Liver (tissue), 9 donors: ENCODE measurements around the gene INTS15. TPM values are rescaled to one million over a fixed set of nuclear protein-coding genes. Genes with fewer than 3 reads are reported as not detected.

ENCODE experiments used
- DNase-seq: peaks from one replicate; pipeline ENCODE4 v3.0.0-alpha.2; 2017; ENCODE audit warnings: low spot score
- H3K27ac ChIP-seq, 2 donors: one replicate each; pipeline ENCODE4 v1.7.0; 2013; ENCODE audit warnings: inconsistent platforms in 2 of 2, low read length in 2 of 2, control low read depth in 1 of 2, low read depth in 1 of 2, mild to moderate bottlenecking in 1 of 2
- H3K27me3 ChIP-seq, 4 donors: one replicate each; pipeline versions ENCODE4 v1.6.1 to v1.7.0; 2013; ENCODE audit warnings: low read length in 3 of 4, inconsistent platforms in 1 of 4, mild to moderate bottlenecking in 1 of 4, moderate library complexity in 1 of 4; ENCODE audit not compliant: control insufficient read depth in 4 of 4, insufficient read depth in 4 of 4
- H3K36me3 ChIP-seq, 4 donors: one replicate each; pipeline versions ENCODE4 v1.6.1 to v1.7.0; 2013; ENCODE audit warnings: low read length in 3 of 4, mild to moderate bottlenecking in 3 of 4, low read depth in 1 of 4, moderate library complexity in 1 of 4; ENCODE audit not compliant: control insufficient read depth in 4 of 4, insufficient read depth in 3 of 4
- H3K4me1 ChIP-seq, 4 donors: one replicate each; pipeline versions ENCODE4 v1.6.1 to v1.7.0; 2013; ENCODE audit warnings: low read length in 3 of 4, mild to moderate bottlenecking in 3 of 4, moderate library complexity in 1 of 4; ENCODE audit not compliant: control insufficient read depth in 4 of 4, insufficient read depth in 4 of 4
- H3K4me3 ChIP-seq, 3 donors: one replicate each; pipeline versions ENCODE4 v1.6.1 to v1.7.0; 2013; ENCODE audit warnings: low read length in 3 of 3, control low read depth in 1 of 3, low read depth in 1 of 3, mild to moderate bottlenecking in 1 of 3
- H3K9ac ChIP-seq, 2 donors: one replicate each; pipeline ENCODE4 v1.7.0; 2013; ENCODE audit warnings: low read length in 2 of 2, mild to moderate bottlenecking in 2 of 2, moderate library complexity in 2 of 2, control low read depth in 1 of 2, low read depth in 1 of 2
- H3K9me3 ChIP-seq, 4 donors: one replicate each; pipeline versions ENCODE4 v1.6.1 to v1.7.0; 2013; ENCODE audit warnings: low read length in 3 of 4; ENCODE audit not compliant: control insufficient read depth in 4 of 4
- EGR1 ChIP-seq, 2 donors: IDR thresholded peaks; 2 replicates each; pipeline ENCODE4 v1.6.1; 2016 to 2018; ENCODE audit warnings: antibody characterized with exemption in 2 of 2, low read depth in 2 of 2
- FOXA1 ChIP-seq: IDR thresholded peaks from 2 replicates; pipeline ENCODE4 v1.6.1; 2016; ENCODE audit warnings: antibody characterized with exemption
- FOXA2 ChIP-seq: IDR thresholded peaks from 2 replicates; pipeline ENCODE4 v1.6.1; 2016; ENCODE audit warnings: antibody characterized with exemption
- GABPA ChIP-seq, 2 donors: IDR thresholded peaks in 1 of 2; conservative IDR thresholded peaks in 1 of 2; 2 replicates each; pipeline ENCODE4 v1.6.1; 2016; ENCODE audit warnings: antibody characterized with exemption in 2 of 2, mild to moderate bottlenecking in 1 of 2, moderate library complexity in 1 of 2
- HNF4A ChIP-seq, 2 donors: conservative IDR thresholded peaks; 2 replicates each; pipeline ENCODE4 v1.6.1; 2016; ENCODE audit warnings: antibody characterized with exemption in 2 of 2, mild to moderate bottlenecking in 2 of 2
- HNF4G ChIP-seq: IDR thresholded peaks from 2 replicates; pipeline ENCODE4 v1.6.1; 2016; ENCODE audit warnings: antibody characterized with exemption
- JUND ChIP-seq, 2 donors: IDR thresholded peaks; 2 replicates each; pipeline ENCODE4 v1.6.1; 2016; ENCODE audit warnings: antibody characterized with exemption in 2 of 2
- NR2F2 ChIP-seq: IDR thresholded peaks from 2 replicates; pipeline ENCODE4 v1.6.1; 2016; ENCODE audit warnings: antibody characterized with exemption
- RAD21 ChIP-seq, 2 donors: IDR thresholded peaks; 2 replicates each; pipeline ENCODE4 v1.6.1; 2016; ENCODE audit warnings: antibody characterized with exemption in 2 of 2, mild to moderate bottlenecking in 2 of 2
- RXRA ChIP-seq, 2 donors: IDR thresholded peaks; 2 replicates each; pipeline ENCODE4 v1.6.1; 2017 to 2018; ENCODE audit warnings: antibody characterized with exemption in 2 of 2, mild to moderate bottlenecking in 1 of 2
- SP1 ChIP-seq: IDR thresholded peaks from 2 replicates; pipeline ENCODE4 v1.6.1; 2018; ENCODE audit warnings: antibody characterized with exemption, mild to moderate bottlenecking
- TAF1 ChIP-seq: conservative IDR thresholded peaks from 2 replicates; pipeline ENCODE4 v1.6.1; 2016; ENCODE audit warnings: antibody characterized with exemption, mild to moderate bottlenecking
- YY1 ChIP-seq: IDR thresholded peaks from 2 replicates; pipeline ENCODE4 v1.6.1; 2016; ENCODE audit warnings: antibody characterized with exemption, mild to moderate bottlenecking
- WGBS: extraction: QIAGEN DNeasy Blood & Tissue Kit; methylation state at CpG from one replicate; pipeline ENCODE4 v1.1.7; 2013; 5-methylcytosine and 5-hydroxymethylcytosine counted together
- polyA plus RNA-seq, 2 donors: library from polyadenylated mRNA; stranded (reverse) in 1 of 2; unstranded in 1 of 2; fragments of 200-250 nt in 1 of 2; fragments of >200 nt in 1 of 2; fragmentation: Nextera tagmentation in 1 of 2; extraction: Ambion mirVana in 1 of 2; gene quantifications; one replicate each; pipeline versions ENCODE4 v1.2.1 to v1.2.3, GENCODE V29; 2013 to 2015
- total RNA-seq, 2 donors: library from RNA; depleted of rRNA; stranded (reverse); fragments of >200 nt; gene quantifications; one replicate each; pipeline ENCODE4 v1.2.3, GENCODE V29; 2014
- TF ChIP-seq, protein P1 (sequence below): IDR thresholded peaks from 2 replicates; pipeline ENCODE4 v1.6.1; 2016; ENCODE audit warnings: antibody characterized with exemption
- TF ChIP-seq, protein P2 (sequence below): IDR thresholded peaks from 2 replicates; pipeline ENCODE4 v1.6.1; 2016; ENCODE audit warnings: antibody characterized with exemption
- TF ChIP-seq, protein P3 (sequence below): fragments of 150-350 bp; IDR thresholded peaks from 2 replicates; pipeline ENCODE4 v1.5.1; 2017; ENCODE audit warnings: improper control_type of control experiment, low read depth, low read length; ENCODE audit not compliant: missing input control
- TF ChIP-seq, protein P4 (sequence below): IDR thresholded peaks from 2 replicates; pipeline ENCODE4 v1.6.1; 2016; ENCODE audit warnings: antibody characterized with exemption
- TF ChIP-seq, protein P5 (sequence below): IDR thresholded peaks from 2 replicates; pipeline ENCODE4 v1.6.1; 2016; ENCODE audit warnings: antibody characterized with exemption, mild to moderate bottlenecking
- donor health status: healthy.
- donor health status: healthy.
- donor health status: healthy.
- donor health status: healthy.
- donor health status: healthy.

INTS15 gene
- total and polyA plus RNA-seq, 4 donors: 5.2 to 10.4 (median 8.2) TPM

DNA sequence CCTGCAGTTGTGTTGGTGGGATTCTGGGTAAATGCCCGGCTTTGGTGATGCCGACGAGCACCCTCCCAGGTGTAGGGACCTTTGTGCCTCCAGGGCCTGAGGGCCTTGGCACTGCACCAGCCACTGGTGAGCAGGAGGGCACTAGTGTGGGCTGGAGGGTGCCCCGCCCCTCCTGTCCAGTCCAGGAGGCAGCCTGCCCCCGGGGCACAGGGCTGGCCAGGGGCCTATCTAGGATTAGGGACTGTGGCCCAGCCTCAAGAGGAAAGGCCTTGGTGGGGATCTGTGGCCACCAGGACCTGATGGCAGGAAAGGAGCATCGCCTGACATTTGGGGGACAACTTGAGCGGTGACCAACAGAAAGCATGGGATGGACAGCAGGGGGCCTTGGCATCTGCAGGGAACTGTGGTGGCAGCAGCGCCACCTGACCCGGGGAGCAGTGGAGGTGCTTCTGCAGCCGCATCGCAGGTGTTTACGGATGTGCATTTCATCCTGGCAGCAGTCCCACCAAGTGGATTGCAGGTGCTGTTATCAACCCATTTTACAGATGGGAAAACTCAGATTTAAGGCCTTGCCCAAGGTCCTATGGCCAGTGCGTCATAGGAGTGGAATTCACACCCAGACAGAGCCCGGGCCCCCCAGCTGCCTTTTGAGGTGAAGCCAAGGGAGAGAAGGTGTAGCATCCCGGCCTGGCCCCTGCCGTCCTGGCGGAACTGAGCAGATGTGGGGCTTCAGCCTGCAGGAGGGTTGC is 58.4 kb downstream of the INTS15 start:
- Histone ChIP-seq H3K27ac (no peak overlapping the region), H3K36me3 (peaks cover 22 to 87% (median 35%) of the 10 kb centered on the region in 4 donors), H3K9ac (no peak overlapping the region), H3K4me3 (no peak overlapping the region), H3K9me3 (peaks cover 2 to 12% (median 8%) of the 10 kb centered on the region in 4 donors), H3K27me3 (no peaks in the 10 kb centered on the region), H3K4me1 (no peaks in the 10 kb centered on the region)
- 97% methylated on average over 17 of the region's 17 CpGs for WGBS
- DNase-seq: no peak
- no peak for TF ChIP-seq EGR1 (IDR thresholded peaks at IDR 0.05; ENCODE audit: low read depth in 2 of 2)
- TF ChIP-seq SP1: no peak
- TF ChIP-seq, protein P1, sequence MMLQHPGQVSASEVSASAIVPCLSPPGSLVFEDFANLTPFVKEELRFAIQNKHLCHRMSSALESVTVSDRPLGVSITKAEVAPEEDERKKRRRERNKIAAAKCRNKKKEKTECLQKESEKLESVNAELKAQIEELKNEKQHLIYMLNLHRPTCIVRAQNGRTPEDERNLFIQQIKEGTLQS: no peak
- no peak for TF ChIP-seq HNF4A (conservative IDR thresholded peaks at IDR 0.05)
- TF ChIP-seq, protein P2, sequence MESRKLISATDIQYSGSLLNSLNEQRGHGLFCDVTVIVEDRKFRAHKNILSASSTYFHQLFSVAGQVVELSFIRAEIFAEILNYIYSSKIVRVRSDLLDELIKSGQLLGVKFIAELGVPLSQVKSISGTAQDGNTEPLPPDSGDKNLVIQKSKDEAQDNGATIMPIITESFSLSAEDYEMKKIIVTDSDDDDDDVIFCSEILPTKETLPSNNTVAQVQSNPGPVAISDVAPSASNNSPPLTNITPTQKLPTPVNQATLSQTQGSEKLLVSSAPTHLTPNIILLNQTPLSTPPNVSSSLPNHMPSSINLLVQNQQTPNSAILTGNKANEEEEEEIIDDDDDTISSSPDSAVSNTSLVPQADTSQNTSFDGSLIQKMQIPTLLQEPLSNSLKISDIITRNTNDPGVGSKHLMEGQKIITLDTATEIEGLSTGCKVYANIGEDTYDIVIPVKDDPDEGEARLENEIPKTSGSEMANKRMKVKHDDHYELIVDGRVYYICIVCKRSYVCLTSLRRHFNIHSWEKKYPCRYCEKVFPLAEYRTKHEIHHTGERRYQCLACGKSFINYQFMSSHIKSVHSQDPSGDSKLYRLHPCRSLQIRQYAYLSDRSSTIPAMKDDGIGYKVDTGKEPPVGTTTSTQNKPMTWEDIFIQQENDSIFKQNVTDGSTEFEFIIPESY: no peak
- TF ChIP-seq, protein P3, sequence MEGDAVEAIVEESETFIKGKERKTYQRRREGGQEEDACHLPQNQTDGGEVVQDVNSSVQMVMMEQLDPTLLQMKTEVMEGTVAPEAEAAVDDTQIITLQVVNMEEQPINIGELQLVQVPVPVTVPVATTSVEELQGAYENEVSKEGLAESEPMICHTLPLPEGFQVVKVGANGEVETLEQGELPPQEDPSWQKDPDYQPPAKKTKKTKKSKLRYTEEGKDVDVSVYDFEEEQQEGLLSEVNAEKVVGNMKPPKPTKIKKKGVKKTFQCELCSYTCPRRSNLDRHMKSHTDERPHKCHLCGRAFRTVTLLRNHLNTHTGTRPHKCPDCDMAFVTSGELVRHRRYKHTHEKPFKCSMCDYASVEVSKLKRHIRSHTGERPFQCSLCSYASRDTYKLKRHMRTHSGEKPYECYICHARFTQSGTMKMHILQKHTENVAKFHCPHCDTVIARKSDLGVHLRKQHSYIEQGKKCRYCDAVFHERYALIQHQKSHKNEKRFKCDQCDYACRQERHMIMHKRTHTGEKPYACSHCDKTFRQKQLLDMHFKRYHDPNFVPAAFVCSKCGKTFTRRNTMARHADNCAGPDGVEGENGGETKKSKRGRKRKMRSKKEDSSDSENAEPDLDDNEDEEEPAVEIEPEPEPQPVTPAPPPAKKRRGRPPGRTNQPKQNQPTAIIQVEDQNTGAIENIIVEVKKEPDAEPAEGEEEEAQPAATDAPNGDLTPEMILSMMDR: no peak

DNA sequence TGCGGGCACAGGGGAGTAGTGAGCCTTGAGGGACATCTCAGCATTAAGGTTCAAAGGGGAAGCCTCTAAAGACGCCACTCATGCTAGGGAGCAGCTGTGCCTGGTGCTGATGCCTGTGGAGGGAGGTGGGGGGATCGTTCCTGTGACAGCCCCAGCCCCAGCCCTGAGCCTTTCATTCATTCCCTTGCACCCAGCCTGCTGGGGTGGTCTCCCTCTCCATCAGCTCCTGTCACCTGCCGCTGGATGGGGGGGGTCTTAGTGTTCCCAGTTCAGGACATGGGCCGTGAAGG is 58.9 kb downstream of the INTS15 start:
- no peak for TF ChIP-seq SP1
- no peak for TF ChIP-seq NR2F2
- no peak for TF ChIP-seq RAD21 (IDR thresholded peaks at IDR 0.05)
- TF ChIP-seq EGR1 (IDR thresholded peaks at IDR 0.05; ENCODE audit: low read depth in 2 of 2): no peak
- TF ChIP-seq, protein P3: no peak
- TF ChIP-seq RXRA (IDR thresholded peaks at IDR 0.05): no peak
- TF ChIP-seq, protein P2: no peak
- TF ChIP-seq, protein P4, sequence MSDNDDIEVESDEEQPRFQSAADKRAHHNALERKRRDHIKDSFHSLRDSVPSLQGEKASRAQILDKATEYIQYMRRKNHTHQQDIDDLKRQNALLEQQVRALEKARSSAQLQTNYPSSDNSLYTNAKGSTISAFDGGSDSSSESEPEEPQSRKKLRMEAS: no peak
- TF ChIP-seq, protein P5, sequence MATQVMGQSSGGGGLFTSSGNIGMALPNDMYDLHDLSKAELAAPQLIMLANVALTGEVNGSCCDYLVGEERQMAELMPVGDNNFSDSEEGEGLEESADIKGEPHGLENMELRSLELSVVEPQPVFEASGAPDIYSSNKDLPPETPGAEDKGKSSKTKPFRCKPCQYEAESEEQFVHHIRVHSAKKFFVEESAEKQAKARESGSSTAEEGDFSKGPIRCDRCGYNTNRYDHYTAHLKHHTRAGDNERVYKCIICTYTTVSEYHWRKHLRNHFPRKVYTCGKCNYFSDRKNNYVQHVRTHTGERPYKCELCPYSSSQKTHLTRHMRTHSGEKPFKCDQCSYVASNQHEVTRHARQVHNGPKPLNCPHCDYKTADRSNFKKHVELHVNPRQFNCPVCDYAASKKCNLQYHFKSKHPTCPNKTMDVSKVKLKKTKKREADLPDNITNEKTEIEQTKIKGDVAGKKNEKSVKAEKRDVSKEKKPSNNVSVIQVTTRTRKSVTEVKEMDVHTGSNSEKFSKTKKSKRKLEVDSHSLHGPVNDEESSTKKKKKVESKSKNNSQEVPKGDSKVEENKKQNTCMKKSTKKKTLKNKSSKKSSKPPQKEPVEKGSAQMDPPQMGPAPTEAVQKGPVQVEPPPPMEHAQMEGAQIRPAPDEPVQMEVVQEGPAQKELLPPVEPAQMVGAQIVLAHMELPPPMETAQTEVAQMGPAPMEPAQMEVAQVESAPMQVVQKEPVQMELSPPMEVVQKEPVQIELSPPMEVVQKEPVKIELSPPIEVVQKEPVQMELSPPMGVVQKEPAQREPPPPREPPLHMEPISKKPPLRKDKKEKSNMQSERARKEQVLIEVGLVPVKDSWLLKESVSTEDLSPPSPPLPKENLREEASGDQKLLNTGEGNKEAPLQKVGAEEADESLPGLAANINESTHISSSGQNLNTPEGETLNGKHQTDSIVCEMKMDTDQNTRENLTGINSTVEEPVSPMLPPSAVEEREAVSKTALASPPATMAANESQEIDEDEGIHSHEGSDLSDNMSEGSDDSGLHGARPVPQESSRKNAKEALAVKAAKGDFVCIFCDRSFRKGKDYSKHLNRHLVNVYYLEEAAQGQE: no peak
- no peak for TF ChIP-seq FOXA2
- no peak for TF ChIP-seq FOXA1
- no peak for TF ChIP-seq JUND (IDR thresholded peaks at IDR 0.05)
- no peak for TF ChIP-seq TAF1
- TF ChIP-seq YY1: no peak
- no peak for TF ChIP-seq GABPA (IDR thresholded peaks at IDR 0.05 in 1 of 2, conservative IDR thresholded peaks at IDR 0.05 in 1 of 2)
- no peak for TF ChIP-seq HNF4A (conservative IDR thresholded peaks at IDR 0.05)
- TF ChIP-seq, protein P1: no peak
- TF ChIP-seq HNF4G: no peak
- no peaks in the 10 kb centered on the region for H3K27me3 ChIP-seq
- no peaks in the 10 kb centered on the region for H3K4me1 ChIP-seq
- H3K4me3 ChIP-seq: no peak overlapping the region
- peaks cover 22 to 82% (median 35%) of the 10 kb centered on the region in 4 donors for H3K36me3 ChIP-seq
- no peak overlapping the region for H3K27ac ChIP-seq
- H3K9ac ChIP-seq: no peak overlapping the region
- DNase-seq: no peak
- 96% methylated on average over 5 of the region's 5 CpGs for WGBS
- peaks cover 2 to 18% (median 8%) of the 10 kb centered on the region in 4 donors for H3K9me3 ChIP-seq
